ENCODE results near the gene FHIP2A. TPM values are rescaled to one million over a fixed set of nuclear protein-coding genes. Genes with fewer than 3 reads are reported as not detected.
"Not testable (repeated sequence)": the region's sequence is repeated elsewhere in the genome, so short reads cannot be mapped to it uniquely, and the experiment has no call there.

FHIP2A gene
- polyA plus RNA-seq, 1 donor (not counting 4 experiments of a cell fraction or from before 2014, with no cell fraction given) = 14.9 TPM

- Histone ChIP-seq H3K9me1 (ENCODE audit: control insufficient read depth, extremely low read depth, insufficient read depth, low read length) (no peaks in the 10 kb centered on the region), H3K79me2 (ENCODE audit: control insufficient read depth, insufficient read depth, low read length) (no peaks in the 10 kb centered on the region), H3K27ac (ENCODE audit: control insufficient read depth, insufficient read depth, low read length) (no peak overlapping the region), H3K4me3 (ENCODE audit: control insufficient read depth in 2 of 3, extremely low read depth in 1 of 3, insufficient read depth in 2 of 3, low read depth in 1 of 3, low read length in 3 of 3) (no peak overlapping the region), H3K4me2 (ENCODE audit: control insufficient read depth, extremely low read depth, insufficient read depth, low read depth, low read length) (no peak overlapping the region), H2AFZ (ENCODE audit: control insufficient read depth, low read length) (no peak overlapping the region), H3K9me3 (ENCODE audit: control insufficient read depth, low read depth, low read length) (no peaks in the 10 kb centered on the region), H3K9ac (ENCODE audit: control insufficient read depth, extremely low read depth, insufficient read depth, low read length) (no peak overlapping the region), H3K36me3 (ENCODE audit: control insufficient read depth in 2 of 2, extremely low read depth in 1 of 2, insufficient read depth in 2 of 2, low read length in 2 of 2) (peaks cover 8 to 11% of the 10 kb centered on the region in 2 experiments), H3K27me3 (ENCODE audit: control insufficient read depth, extremely low read depth, insufficient read depth, low read length) (no peaks in the 10 kb centered on the region), H4K20me1 (ENCODE audit: control insufficient read depth, extremely low read depth, insufficient read depth, low read length) (no peaks in the 10 kb centered on the region), H3K4me1 (ENCODE audit: control insufficient read depth, extremely low read depth, insufficient read depth, low read length) (no peaks in the 10 kb centered on the region)
- no peak for TF ChIP-seq EZH2 (IDR thresholded peaks at IDR 0.05; ENCODE audit: low read length)
- no peak for TF ChIP-seq CTCF (optimal IDR thresholded peaks at IDR 0.05 in 1 of 3, IDR thresholded peaks at IDR 0.05 in 1 of 3, conservative IDR thresholded peaks at IDR 0.05 in 1 of 3; ENCODE audit: extremely low read depth in 1 of 3, insufficient read depth in 2 of 3, low read length in 3 of 3)
- no peak for DNase-seq (ENCODE audit: low read depth, low spot score)
- dilution Hi-C loops (cut with MboI; ENCODE audit: extremely low pct_ligation_motif_present, low sequenced_read_pairs) = no loop called here
- no peak for FAIRE-seq
Measured at GRCh38 chr10:114839901-114840300, 18.3 kb downstream of the FHIP2A start.

- Histone ChIP-seq H3K27ac (ENCODE audit: control insufficient read depth, insufficient read depth, low read length) (no peak overlapping the region), H3K4me3 (ENCODE audit: control insufficient read depth in 2 of 3, extremely low read depth in 1 of 3, insufficient read depth in 2 of 3, low read depth in 1 of 3, low read length in 3 of 3) (no peak overlapping the region), H4K20me1 (ENCODE audit: control insufficient read depth, extremely low read depth, insufficient read depth, low read length) (no peaks in the 10 kb centered on the region), H3K9me1 (ENCODE audit: control insufficient read depth, extremely low read depth, insufficient read depth, low read length) (no peaks in the 10 kb centered on the region), H3K9ac (ENCODE audit: control insufficient read depth, extremely low read depth, insufficient read depth, low read length) (no peak overlapping the region), H3K79me2 (ENCODE audit: control insufficient read depth, insufficient read depth, low read length) (no peaks in the 10 kb centered on the region), H3K4me1 (ENCODE audit: control insufficient read depth, extremely low read depth, insufficient read depth, low read length) (no peaks in the 10 kb centered on the region), H3K36me3 (ENCODE audit: control insufficient read depth in 2 of 2, extremely low read depth in 1 of 2, insufficient read depth in 2 of 2, low read length in 2 of 2) (peaks cover 11 to 16% of the 10 kb centered on the region in 2 experiments), H2AFZ (ENCODE audit: control insufficient read depth, low read length) (no peak overlapping the region), H3K9me3 (ENCODE audit: control insufficient read depth, low read depth, low read length) (no peaks in the 10 kb centered on the region), H3K27me3 (ENCODE audit: control insufficient read depth, extremely low read depth, insufficient read depth, low read length) (no peaks in the 10 kb centered on the region), H3K4me2 (ENCODE audit: control insufficient read depth, extremely low read depth, insufficient read depth, low read depth, low read length) (no peak overlapping the region)
- DNase-seq (ENCODE audit: low read depth, low spot score) (no peak), FAIRE-seq (no peak)
- dilution Hi-C loops (cut with MboI; ENCODE audit: extremely low pct_ligation_motif_present, low sequenced_read_pairs) = no loop called here
- TF ChIP-seq EZH2 (IDR thresholded peaks at IDR 0.05; ENCODE audit: low read length) = no peak
- TF ChIP-seq CTCF (optimal IDR thresholded peaks at IDR 0.05 in 1 of 3, IDR thresholded peaks at IDR 0.05 in 1 of 3, conservative IDR thresholded peaks at IDR 0.05 in 1 of 3; ENCODE audit: extremely low read depth in 1 of 3, insufficient read depth in 2 of 3, low read length in 3 of 3) = no peak
Measured at GRCh38 chr10:114845978-114846693, 24.6 kb downstream of the FHIP2A start.

GRCh38 chr10:114847517-114847916 lies 25.9 kb downstream of the FHIP2A start:
- H3K4me3 ChIP-seq (ENCODE audit: control insufficient read depth in 2 of 3, extremely low read depth in 1 of 3, insufficient read depth in 2 of 3, low read depth in 1 of 3, low read length in 3 of 3); dilution Hi-C loops (cut with MboI; ENCODE audit: extremely low pct_ligation_motif_present, low sequenced_read_pairs); DNase-seq (ENCODE audit: low read depth, low spot score); H3K4me1 ChIP-seq (ENCODE audit: control insufficient read depth, extremely low read depth, insufficient read depth, low read length); H2AFZ ChIP-seq (ENCODE audit: control insufficient read depth, low read length); H3K9ac ChIP-seq (ENCODE audit: control insufficient read depth, extremely low read depth, insufficient read depth, low read length); H3K27ac ChIP-seq (ENCODE audit: control insufficient read depth, insufficient read depth, low read length); H3K27me3 ChIP-seq (ENCODE audit: control insufficient read depth, extremely low read depth, insufficient read depth, low read length); H3K4me2 ChIP-seq (ENCODE audit: control insufficient read depth, extremely low read depth, insufficient read depth, low read depth, low read length); FAIRE-seq; H3K79me2 ChIP-seq (ENCODE audit: control insufficient read depth, insufficient read depth, low read length); H3K9me1 ChIP-seq (ENCODE audit: control insufficient read depth, extremely low read depth, insufficient read depth, low read length); H4K20me1 ChIP-seq (ENCODE audit: control insufficient read depth, extremely low read depth, insufficient read depth, low read length); H3K9me3 ChIP-seq (ENCODE audit: control insufficient read depth, low read depth, low read length): not testable (repeated sequence)
- peaks cover 12 to 16% of the 10 kb centered on the region in 2 experiments for H3K36me3 ChIP-seq (ENCODE audit: control insufficient read depth in 2 of 2, extremely low read depth in 1 of 2, insufficient read depth in 2 of 2, low read length in 2 of 2)
